WERI-Rb-1 (cell line): ENCODE results near the gene SLC26A9.

Experiments
- DNase-seq: peaks from one replicate; pipeline ENCODE4 v3.0.0-alpha.2; 2020
- H3K27ac ChIP-seq: fragments of 250-450 bp; sonication (Bioruptor Pico); 2 replicates; pipeline ENCODE4 v1.5.1; 2020; ENCODE audit warnings: mild to moderate bottlenecking, moderate library complexity
- H3K27me3 ChIP-seq: fragments of 250-450 bp; sonication (Bioruptor Pico); 2 replicates; pipeline ENCODE4 v1.5.1; 2021; ENCODE audit warnings: mild to moderate bottlenecking, low read depth, moderate library complexity; ENCODE audit not compliant: insufficient read depth, severe bottlenecking
- H3K36me3 ChIP-seq: fragments of 250-450 bp; sonication (Bioruptor Pico); 2 replicates; pipeline ENCODE4 v1.5.1; 2020; ENCODE audit warnings: mild to moderate bottlenecking, moderate library complexity
- H3K4me3 ChIP-seq: 2 replicates; pipeline ENCODE4 v1.5.1; 2011; ENCODE audit warnings: low read depth, mild to moderate bottlenecking, control low read depth, low read length
- H3K9me3 ChIP-seq: fragments of 250-450 bp; sonication (Bioruptor Pico); 2 replicates; pipeline ENCODE4 v1.5.1; 2021; ENCODE audit warnings: mild to moderate bottlenecking, moderate library complexity; ENCODE audit not compliant: severe bottlenecking
- TF ChIP-seq, protein P1 (sequence below): IDR thresholded peaks from 2 replicates; pipeline ENCODE4 v1.5.1; 2011; ENCODE audit warnings: low read depth, mild to moderate bottlenecking, control low read depth, inconsistent platforms, low read length

Gene SLC26A9

DNA sequence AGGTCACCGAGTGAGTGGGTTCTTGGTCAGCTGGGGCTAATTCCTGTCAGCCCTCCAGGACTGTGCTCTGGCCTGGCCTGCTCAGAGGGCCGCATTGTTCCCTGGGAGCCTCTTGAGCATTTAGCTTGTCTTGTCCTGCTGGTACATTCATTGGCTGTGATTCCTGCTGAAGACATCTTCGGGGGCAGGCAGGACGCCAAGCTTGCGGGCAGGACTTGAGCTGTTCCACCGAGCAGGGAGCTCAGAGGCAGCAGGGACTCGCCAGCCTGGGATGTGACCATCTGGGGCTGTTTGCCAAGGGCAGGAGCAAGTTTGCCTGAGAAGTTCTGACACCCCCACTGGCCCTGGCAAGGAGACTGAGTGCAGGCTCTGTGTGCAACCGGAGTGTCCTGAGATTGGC, 7.0 kb upstream of the SLC26A9 start:
- no peak for DNase-seq
- peaks cover 6% of the 10 kb centered on the region for H3K9me3 ChIP-seq
- TF ChIP-seq, protein P1, sequence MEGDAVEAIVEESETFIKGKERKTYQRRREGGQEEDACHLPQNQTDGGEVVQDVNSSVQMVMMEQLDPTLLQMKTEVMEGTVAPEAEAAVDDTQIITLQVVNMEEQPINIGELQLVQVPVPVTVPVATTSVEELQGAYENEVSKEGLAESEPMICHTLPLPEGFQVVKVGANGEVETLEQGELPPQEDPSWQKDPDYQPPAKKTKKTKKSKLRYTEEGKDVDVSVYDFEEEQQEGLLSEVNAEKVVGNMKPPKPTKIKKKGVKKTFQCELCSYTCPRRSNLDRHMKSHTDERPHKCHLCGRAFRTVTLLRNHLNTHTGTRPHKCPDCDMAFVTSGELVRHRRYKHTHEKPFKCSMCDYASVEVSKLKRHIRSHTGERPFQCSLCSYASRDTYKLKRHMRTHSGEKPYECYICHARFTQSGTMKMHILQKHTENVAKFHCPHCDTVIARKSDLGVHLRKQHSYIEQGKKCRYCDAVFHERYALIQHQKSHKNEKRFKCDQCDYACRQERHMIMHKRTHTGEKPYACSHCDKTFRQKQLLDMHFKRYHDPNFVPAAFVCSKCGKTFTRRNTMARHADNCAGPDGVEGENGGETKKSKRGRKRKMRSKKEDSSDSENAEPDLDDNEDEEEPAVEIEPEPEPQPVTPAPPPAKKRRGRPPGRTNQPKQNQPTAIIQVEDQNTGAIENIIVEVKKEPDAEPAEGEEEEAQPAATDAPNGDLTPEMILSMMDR = no peak
- no peak overlapping the region for H3K4me3 ChIP-seq
- no peaks in the 10 kb centered on the region for H3K27me3 ChIP-seq
- no peak overlapping the region for H3K27ac ChIP-seq
- no peaks in the 10 kb centered on the region for H3K36me3 ChIP-seq

DNA sequence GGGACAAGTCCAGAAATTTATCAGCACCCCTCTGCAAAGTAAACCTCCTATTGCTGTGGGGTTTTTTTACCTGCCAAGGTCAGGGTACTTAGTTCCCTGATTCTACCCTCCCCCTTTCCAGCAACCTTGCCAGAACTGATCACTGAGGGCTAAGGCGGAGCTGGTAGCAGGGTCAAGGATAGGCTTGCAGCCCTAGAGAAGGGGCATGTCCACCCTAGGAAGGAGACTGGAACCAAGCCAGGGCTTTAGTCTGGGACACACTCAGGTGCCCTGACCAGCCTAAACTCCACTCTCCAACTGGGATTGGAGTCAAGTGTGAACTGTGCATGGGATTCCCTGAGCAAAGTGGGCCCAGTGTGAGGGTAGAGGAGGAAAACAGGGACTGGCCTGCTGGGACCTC, 6.5 kb upstream of the SLC26A9 start:
- Histone ChIP-seq H3K27ac (no peak overlapping the region), H3K9me3 (peaks cover 6% of the 10 kb centered on the region), H3K36me3 (no peaks in the 10 kb centered on the region), H3K27me3 (no peaks in the 10 kb centered on the region), H3K4me3 (no peak overlapping the region)
- TF ChIP-seq, protein P1 = no peak
- DNase-seq = no peak

DNA sequence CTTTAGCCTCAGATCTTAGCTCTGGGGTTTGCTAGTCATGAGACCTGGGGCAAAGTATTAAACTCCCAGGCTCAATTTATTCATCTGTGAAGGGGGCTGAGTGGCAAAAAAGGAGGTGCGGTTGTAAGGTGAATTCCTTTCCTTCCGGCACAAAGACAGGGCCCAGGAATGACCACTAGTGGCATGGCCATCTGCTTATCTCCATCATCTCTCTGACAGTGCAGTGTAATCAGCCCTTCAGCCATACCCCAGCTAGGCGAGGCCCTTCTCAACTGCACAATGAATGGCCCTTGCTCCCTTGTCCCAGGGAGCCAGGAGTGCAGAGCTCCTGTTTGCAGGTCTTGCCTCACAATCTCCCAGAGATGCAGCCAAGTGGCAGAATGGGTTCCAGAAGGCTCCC, 5.6 kb upstream of the SLC26A9 start:
- Histone ChIP-seq H3K4me3 (no peak overlapping the region), H3K27ac (no peak overlapping the region)

DNA sequence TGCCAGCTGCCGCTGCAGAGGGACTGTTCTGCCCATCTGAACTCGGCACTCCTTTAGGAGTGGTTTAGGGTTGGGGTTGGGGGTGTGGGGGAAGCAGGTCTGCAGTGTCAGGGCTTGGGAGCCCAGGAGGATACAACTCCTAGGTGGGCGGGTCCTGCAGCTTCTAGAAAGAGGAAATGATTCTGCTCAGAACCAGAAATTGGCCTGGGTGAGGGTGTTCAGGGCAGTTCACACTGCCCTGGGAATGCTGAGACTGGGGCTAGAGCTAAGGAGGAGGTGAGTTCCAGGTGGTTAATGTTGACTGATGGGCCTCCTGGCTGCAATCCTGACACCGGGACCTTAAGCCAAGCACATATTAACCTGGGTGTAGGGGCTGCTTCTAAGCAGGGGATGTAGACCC, 4.8 kb upstream of the SLC26A9 start:
- H3K9me3 ChIP-seq = peaks cover under 1% of the 10 kb centered on the region
- H3K36me3 ChIP-seq = no peaks in the 10 kb centered on the region
- no peaks in the 10 kb centered on the region for H3K27me3 ChIP-seq
- TF ChIP-seq, protein P1 = no peak
- H3K4me3 ChIP-seq = no peak overlapping the region
- DNase-seq = no peak
- H3K27ac ChIP-seq = no peak overlapping the region

More for the DNA sequence above, 5.6 kb upstream of the SLC26A9 start:
- TF ChIP-seq, protein P1 = no peak
- Histone ChIP-seq H3K9me3 (peaks cover 6% of the 10 kb centered on the region), H3K36me3 (no peaks in the 10 kb centered on the region), H3K27me3 (no peaks in the 10 kb centered on the region)
- no peak for DNase-seq

DNA sequence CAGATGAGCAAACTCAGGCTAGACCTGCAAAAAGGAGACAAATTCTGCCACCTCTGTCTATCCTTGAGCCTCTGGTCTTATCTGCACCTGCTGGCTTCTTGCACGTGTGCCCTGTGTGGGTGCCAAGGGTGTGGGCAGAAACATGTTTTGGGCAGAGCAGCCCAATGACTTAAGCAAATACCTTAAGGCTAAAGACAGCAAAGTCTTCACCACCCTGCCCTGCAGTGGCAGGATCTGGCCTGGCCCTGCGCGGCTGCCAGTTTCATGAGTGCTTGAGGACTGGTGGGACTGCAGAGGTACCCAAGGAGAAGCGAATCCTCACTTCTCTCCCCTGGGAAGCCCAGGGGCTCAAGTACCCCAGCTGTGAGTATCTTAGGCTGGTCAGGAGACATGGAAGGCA, 3.8 kb upstream of the SLC26A9 start:
- TF ChIP-seq, protein P1 = no peak
- no peak overlapping the region for H3K27ac ChIP-seq
- no peak for DNase-seq
- H3K9me3 ChIP-seq = no peaks in the 10 kb centered on the region
- no peak overlapping the region for H3K4me3 ChIP-seq
- H3K27me3 ChIP-seq = no peaks in the 10 kb centered on the region
- no peaks in the 10 kb centered on the region for H3K36me3 ChIP-seq

DNA sequence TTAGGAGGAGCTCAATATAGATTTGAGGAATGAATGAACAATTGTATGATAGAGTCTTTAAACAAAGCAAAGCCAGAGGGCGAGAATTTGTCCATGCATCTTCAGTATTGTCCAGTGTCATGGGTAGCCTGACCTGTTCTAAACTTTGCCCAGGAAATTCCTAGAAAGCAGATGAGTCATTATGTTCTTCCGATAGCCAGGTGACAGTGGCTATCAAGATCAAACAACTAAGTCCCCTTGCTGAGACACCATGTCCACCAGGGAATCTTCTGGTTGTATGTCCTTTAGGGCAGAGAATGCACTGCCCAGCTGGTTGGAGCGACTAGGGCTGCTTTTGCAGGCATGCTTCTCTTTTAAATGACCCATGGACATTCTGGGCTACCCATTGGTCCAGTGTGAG, 1.8 kb upstream of the SLC26A9 start:
- H3K27me3 ChIP-seq = no peaks in the 10 kb centered on the region
- no peaks in the 10 kb centered on the region for H3K9me3 ChIP-seq
- H3K27ac ChIP-seq = no peak overlapping the region
- DNase-seq = no peak
- H3K36me3 ChIP-seq = no peaks in the 10 kb centered on the region
- TF ChIP-seq, protein P1 = no peak
- no peak overlapping the region for H3K4me3 ChIP-seq
